ES-I3 (cell line): ENCODE results near the gene PPIP5K1.
"Not testable (repeated sequence)": the region's sequence is repeated elsewhere in the genome, so short reads cannot be mapped to it uniquely, and the experiment has no call there.

Source experiments
- H3K36me3 ChIP-seq: 2 replicates; pipeline ENCODE4 v1.6.1; 2013; ENCODE audit warnings: mild to moderate bottlenecking, low read length, control low read depth, moderate library complexity; ENCODE audit not compliant: insufficient read depth
- H3K4me1 ChIP-seq: 2 replicates; pipeline ENCODE4 v1.6.1; 2013; ENCODE audit warnings: mild to moderate bottlenecking, control low read depth, low read length; ENCODE audit not compliant: insufficient read depth
- H3K9ac ChIP-seq: 2 replicates; pipeline ENCODE4 v1.6.1; 2013; ENCODE audit warnings: low read depth, mild to moderate bottlenecking, low read length, moderate library complexity
- H3K9me3 ChIP-seq: 2 replicates; pipeline ENCODE4 v1.6.1; 2013; ENCODE audit warnings: mild to moderate bottlenecking, low read length, moderate library complexity; ENCODE audit not compliant: control insufficient read depth, insufficient read depth

The PPIP5K1 gene

DNA sequence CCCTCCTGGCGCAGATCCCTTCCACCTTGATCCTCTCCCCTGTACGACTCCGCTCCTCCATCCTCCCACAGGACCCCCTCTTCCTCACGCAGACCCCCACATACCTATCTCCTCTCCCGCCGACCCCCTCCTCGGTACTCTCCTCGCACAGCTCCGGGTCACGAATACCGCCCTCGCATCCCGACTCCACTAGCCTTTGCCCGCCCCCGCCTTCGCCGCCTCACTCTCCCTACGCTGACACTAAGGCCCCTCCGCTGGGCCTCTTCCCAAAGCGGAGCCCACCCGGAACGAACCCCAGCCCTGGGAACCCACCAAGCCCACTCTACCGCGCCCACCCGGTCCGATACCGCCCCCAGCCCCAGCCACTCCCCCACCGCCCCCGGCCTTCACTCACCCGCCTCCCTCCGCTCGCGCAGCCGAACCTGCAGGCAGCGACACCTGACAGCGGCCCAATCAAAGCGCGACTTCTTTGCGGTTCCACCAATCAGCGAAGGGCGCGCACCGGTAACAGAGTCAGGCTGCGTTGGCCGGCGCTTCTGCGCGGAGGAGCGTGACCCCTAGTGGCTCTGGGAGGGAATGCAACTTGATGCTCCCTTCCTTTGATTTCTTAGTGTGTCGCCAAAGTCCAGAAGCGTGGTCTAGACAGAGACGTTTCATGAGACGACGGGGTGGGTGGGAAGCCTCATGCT is at the start of gene PPIP5K1:
TSS of gene PPIP5K1 (minus strand) at position 431 of the 689 bp plus-strand sequence. CDS start 5,704 bp downstream, outside the sequence.
- H3K36me3 ChIP-seq, H3K4me1 ChIP-seq, H3K9ac ChIP-seq, H3K9me3 ChIP-seq: not testable (repeated sequence)

DNA sequence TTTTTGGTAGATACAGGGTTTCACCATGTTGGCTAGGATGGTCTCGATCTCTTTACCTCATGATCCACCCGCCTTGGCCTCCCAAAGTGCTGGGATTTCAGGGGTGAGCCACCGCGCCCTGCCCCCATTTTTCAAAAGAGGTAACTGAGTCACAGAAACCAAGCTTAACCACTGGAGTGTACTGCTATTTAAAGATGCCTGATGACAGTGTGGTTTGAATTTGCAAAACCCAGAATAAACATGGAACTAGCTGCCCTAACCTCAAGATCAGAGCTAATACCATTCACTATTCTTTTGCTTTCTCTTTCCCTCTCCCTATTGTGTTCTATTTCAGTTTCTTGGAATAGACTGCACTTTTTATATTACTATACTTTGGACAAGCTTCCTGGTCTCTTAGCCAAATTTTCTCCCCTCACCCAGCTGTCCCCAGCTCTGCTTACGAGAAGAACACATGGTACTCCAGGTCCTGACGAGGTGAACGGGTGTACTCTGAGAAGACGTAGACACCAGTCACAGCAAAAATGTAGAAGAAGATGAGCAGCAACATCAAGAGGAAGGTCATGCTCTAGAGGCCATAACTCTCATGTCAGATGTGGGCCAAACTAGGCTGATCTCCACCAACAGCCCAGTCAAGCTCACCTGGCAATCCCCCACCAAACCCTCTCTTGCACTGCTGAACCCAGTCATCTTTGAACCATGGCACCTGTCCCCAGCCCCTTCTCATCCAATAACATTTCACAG is 48.6 kb upstream of the PPIP5K1 start:
- not testable (repeated sequence) for H3K9ac ChIP-seq, H3K9me3 ChIP-seq, H3K36me3 ChIP-seq, H3K4me1 ChIP-seq

DNA sequence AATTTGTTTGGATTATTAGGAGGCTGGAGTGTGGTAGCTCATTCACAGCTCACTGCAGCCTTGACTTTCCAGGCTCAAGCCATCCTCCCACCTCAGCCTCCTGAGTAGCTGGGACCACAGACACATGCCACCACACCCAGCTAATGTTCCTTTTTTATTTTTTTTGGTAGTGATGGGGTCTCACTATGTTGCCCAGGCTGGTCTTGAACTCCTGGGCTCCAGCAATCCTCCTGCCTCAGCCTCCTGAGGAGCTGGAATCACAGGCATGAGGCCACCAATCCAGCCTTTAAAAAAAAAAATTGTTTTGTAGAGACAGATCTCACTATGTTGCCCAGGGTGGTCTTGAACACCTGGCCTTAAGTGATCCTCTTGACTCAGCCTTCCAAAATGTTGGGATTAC is 36.9 kb upstream of the PPIP5K1 start:
- H3K36me3 ChIP-seq, H3K9ac ChIP-seq, H3K4me1 ChIP-seq, H3K9me3 ChIP-seq: not testable (repeated sequence)

DNA sequence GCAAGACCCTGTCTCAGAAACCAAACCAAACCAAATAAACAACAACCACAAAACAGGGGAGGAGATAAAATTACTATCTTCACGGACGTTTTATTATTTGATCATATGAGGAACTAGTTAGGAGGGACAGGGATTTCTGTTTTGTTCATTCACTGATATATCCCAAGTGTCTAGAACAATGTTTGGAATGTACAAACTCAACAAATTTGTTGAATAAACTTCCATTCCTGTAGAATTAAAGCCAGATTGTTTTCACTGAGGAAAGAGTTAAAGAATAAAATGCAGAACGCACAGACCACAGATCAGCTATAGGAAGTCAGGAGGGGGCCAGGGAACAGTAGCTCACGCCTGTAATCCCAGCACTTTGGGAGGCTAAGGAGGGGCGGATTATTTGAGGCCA is 35.1 kb upstream of the PPIP5K1 start:
- Histone ChIP-seq H3K9me3 (no peaks in the 10 kb centered on the region), H3K4me1 (no peaks in the 10 kb centered on the region), H3K36me3 (no peaks in the 10 kb centered on the region), H3K9ac (no peak overlapping the region)

DNA sequence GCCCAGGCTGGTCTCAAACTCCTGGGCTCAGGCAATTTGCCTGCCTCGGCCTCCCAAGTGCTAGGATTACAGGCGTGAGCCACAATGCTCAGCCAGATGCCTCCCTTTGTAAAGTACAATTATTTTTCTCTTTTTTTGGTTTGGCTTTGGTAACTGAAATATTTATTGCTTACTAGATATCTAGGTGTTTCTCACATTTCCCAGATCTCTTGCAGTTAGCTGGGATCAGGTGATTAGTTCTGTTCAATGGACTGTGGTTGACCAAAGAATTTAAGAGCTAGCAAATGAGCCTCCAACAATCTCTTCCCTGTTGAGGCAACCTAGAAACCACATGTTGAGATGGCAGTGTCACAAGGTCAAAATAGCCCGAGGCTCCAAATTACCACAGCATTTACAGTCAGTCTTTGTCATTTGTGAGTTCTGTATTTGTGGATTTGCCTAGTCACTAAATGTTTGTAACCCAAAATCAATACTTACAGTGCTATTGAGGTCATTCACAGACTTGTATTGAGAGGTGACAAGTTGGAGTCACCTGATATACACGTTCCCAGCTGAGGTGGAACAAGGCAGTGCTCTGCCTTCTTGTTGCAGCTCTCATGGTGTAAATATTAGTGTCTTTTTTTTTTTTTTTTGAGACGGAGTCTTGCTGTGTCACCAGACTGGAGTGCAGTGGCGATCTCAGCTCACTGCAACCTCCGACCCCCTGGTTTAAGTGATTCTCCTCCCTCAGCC is 32.2 kb upstream of the PPIP5K1 start:
- H3K36me3 ChIP-seq, H3K9ac ChIP-seq, H3K9me3 ChIP-seq, H3K4me1 ChIP-seq: not testable (repeated sequence)

DNA sequence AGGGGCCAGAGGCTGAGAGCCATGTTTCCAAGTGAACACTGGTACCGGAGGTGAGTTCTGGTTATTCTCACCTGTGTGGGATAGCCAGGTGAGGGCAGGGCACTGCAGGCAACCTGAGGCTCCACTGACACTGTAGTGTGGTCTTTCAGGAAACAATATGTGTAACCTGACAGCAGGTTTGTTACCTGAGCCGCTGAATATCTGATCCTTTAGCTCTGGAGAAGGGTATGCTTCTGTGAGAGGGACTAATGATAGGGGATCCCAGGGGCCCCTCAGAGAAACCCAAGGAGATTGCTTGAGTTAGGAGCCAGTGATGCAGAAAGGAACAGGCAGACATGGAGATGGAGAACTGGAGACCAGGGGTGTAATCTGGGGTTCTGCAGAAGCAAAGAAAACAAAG is 28.7 kb upstream of the PPIP5K1 start, which contains the start of gene STRC:
TSS of gene STRC (minus strand) at position 101 of the 400 bp plus-strand sequence. CDS start at position 23, 78 bp downstream.
- H3K9me3 ChIP-seq, H3K4me1 ChIP-seq, H3K9ac ChIP-seq, H3K36me3 ChIP-seq: not testable (repeated sequence)

DNA sequence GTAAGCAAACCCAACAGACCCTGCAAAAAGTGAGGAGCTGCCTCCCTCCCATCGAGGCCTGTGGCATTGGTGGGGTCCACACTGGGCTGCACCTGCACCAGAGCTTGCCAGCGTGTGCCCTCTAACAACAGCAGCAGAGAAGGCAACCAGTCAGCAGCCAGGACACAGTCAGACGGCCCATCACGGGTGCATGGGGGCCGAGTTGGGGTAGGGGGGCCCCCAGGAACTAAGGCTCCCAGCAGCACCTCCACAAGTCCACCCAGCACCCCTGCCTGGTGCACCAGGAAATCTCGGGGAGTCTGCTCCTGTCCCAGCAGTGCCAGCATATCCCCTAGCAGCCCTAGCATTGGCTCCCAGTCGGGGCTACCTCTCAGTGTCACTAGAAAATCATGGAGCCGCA is 27.7 kb upstream of the PPIP5K1 start:
- H3K9ac ChIP-seq, H3K4me1 ChIP-seq, H3K36me3 ChIP-seq, H3K9me3 ChIP-seq: not testable (repeated sequence)

DNA sequence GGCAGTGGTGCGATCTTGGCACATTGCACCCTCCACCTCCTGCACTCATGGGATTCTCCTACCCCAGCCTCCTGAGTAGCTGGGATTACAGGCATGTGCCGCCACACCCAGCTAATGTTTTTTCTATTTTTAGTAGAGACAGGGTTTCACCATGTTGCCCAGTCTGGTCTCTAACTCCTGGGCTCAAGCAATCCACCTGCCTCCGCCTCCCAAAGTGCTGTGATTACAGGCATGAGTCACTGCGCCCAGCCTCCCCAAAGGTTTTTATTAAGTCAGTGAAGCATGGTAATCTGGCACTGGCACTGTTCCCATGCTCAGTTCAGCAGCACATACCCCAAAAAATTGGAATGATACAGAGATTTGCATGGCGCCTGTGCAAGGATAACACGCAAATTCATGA is 12.2 kb upstream of the PPIP5K1 start:
- H3K4me1 ChIP-seq: not testable (repeated sequence)

DNA sequence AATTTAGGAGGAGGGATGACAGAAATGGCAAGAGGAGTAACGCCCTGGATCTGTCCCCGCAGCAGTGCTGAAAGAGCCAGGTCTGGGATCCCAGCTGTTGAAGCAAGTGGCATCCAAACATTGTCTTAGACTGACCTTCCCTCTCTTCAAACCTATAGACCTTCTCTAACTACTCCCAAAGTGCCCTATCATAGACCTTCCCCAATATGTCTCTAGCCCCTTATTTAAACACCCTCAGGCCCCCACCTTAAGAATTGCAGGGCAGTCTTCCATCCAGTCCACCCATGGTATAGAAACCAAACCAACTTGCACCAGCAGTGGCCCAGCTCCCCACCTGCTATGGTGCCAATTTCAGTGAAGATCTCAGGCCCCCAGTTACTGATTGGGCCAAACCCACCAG is 10.2 kb upstream of the PPIP5K1 start:
- H3K36me3 ChIP-seq, H3K9ac ChIP-seq, H3K4me1 ChIP-seq, H3K9me3 ChIP-seq: not testable (repeated sequence)

More for the DNA sequence above, 12.2 kb upstream of the PPIP5K1 start:
- not testable (repeated sequence) for H3K36me3 ChIP-seq, H3K9me3 ChIP-seq, H3K9ac ChIP-seq

DNA sequence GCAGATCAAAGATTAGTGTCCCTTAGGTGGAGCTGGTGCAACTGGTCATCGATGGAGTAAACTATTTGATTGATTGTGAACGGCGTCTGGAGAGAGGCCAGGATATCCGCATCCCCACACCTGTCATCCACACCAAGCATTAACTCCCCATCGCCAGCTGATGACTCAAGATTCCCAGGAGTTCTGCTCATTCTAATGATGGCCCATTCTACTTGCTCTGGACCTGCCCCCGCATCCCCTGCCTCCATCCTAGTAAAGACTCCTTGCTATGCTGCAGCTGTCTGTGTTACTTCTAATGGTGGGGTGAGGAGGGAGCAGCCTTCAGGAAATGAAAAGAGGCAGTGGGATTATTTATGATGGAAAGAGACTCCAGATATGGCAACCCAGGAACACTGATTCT is 9.1 kb upstream of the PPIP5K1 start:
- not testable (repeated sequence) for H3K4me1 ChIP-seq, H3K9me3 ChIP-seq, H3K36me3 ChIP-seq, H3K9ac ChIP-seq

DNA sequence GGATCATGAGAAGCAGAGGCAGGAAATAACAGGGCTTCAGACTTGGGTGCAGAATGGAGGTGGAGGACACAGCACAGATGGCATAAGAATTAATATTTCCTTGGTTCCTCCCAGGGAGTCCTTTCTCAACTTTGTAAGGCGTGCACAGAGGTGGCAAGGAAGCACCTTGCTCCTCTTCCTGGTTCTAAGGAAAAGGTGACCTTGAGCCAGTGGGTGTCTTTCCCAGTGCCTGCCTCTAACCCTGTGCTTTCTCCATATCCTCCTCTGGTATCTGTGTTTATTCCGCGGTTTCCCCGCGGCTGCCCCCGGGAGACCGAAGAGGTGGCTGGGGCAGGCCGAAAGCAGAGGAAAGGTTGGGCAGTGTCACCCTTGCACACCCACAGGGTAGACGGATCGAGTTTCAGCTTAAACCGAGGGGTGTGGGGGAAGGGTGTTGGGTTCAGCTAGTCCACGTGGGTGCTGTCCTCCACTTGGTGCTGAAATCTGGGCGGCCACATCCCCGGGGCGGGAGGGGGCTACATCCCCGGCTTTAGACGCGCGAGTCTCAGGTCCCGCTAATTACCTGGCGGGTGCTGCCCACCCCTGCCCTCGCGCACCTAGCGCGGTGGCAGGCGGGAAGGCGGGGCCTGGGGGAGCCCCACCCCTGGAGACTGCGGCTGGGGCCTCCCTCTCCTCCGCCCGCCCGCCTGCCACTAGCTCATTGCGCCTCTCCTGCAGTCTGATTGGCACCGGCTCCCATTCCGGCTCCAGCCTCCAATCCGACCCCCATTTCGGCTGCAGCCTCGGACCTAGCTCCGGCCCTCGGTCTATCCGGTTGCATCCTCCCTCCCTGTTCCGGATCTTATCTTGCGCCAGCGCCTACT is 3.6 kb upstream of the PPIP5K1 start, which contains the start of gene CKMT1B:
TSS of gene CKMT1B (plus strand) at position 700 of the 863 bp plus-strand sequence. CDS start 192 bp downstream, outside the sequence.
- H3K36me3 ChIP-seq, H3K9ac ChIP-seq, H3K4me1 ChIP-seq, H3K9me3 ChIP-seq: not testable (repeated sequence)

DNA sequence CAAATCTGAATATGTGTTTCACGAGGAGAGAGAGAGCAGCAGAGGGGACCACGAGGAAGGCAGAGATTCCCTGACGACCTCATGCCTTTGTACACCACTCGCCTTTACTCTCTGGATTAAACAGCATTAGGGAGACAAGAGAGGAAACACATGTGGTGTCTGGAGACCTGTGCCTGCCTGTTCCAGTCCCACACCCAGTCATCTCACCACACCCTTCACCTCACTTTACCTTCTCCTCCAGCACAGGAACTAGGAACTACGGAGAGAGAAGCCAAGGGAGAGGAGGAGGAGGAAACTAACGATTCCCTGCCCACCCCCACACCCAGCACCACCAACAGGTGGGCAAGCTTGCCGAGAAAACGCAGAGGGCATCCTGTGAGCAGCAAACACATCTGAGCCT is 2.8 kb upstream of the PPIP5K1 start:
- H3K4me1 ChIP-seq, H3K36me3 ChIP-seq, H3K9ac ChIP-seq, H3K9me3 ChIP-seq: not testable (repeated sequence)

DNA sequence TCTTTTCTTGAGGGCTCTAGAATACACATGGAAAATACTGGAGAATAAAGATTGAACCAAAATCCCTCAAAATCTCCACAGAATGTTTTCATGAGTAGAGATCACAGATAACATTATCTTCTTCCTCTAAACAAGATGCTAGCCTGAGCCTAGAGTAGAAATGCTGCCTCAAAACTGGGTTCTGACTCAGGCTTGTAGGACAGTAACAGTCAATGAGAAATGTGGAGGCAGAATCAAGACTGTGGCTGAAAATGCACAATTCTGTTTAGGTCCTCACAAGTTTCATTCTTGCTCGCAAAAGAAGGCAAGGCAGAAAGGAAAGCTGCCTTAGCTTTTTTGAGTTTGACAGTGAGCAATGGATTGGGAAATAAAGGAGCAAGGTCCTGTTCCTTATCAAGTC is 15.4 kb downstream of the PPIP5K1 start:
- not testable (repeated sequence) for H3K4me1 ChIP-seq, H3K9ac ChIP-seq, H3K9me3 ChIP-seq, H3K36me3 ChIP-seq

DNA sequence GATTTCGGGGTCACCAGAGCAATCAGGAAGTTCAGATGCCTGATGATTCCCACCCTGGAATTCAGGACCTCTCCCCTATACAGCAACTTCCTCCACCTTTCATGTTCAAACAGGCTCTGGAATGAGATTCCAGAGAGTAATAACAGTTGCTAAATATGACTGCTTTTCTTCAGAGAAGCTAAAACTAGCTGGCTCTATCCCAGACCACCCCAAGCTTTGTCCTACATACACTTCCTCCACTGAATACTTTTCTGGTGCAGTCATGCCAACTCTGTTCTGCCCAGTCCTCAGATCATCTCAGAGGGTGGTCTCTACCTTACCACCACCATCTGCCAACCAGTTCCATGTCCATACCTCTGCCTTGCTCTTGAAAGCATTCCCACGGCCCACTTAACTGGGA is 23.4 kb downstream of the PPIP5K1 start:
- H3K9ac ChIP-seq, H3K36me3 ChIP-seq, H3K9me3 ChIP-seq, H3K4me1 ChIP-seq: not testable (repeated sequence)
